K562 (cell line): ENCODE data around the gene NDC1. TPM values are rescaled to one million over a fixed set of nuclear protein-coding genes. Genes with fewer than 3 reads are reported as not detected.
A peak's percentile ranks its signal among the peaks of the same experiment; 100 is the strongest.

Experiments used
- ADNP ChIP-seq: fragments of 200-800 bp; sonication (Bioruptor generic); IDR thresholded peaks from 2 replicates; pipeline ENCODE4 v1.6.1; 2016; ENCODE audit warnings: missing genetic modification characterization, missing compliant biosample characterization
- CBX2 ChIP-seq: fragments of 200-600 bp; sonication (generic); IDR thresholded peaks from one replicate; pipeline ENCODE4 v1.6.1; 2012; ENCODE audit warnings: mild to moderate bottlenecking, low read length, inconsistent platforms; ENCODE audit not compliant: insufficient read depth, poor library complexity, severe bottlenecking
- CBX8 ChIP-seq: fragments of 200-600 bp; sonication (generic); IDR thresholded peaks from 2 replicates; pipeline ENCODE4 v1.6.1; 2012; ENCODE audit warnings: borderline replicate concordance, mixed run types, low read depth, mild to moderate bottlenecking, moderate library complexity, mixed read lengths, low read length, control low read depth, inconsistent platforms; ENCODE audit not compliant: poor library complexity, severe bottlenecking; ENCODE audit errors: extremely low read depth
- EWSR1 ChIP-seq: fragments of 450-650 bp; IDR thresholded peaks from 2 replicates; pipeline ENCODE4 v1.6.1; 2018; ENCODE audit warnings: borderline replicate concordance, mild to moderate bottlenecking, low read depth, moderate library complexity; ENCODE audit not compliant: partially characterized antibody
- GABPA ChIP-seq: fragments of 200-800 bp; sonication (Bioruptor generic); conservative IDR thresholded peaks from 2 replicates; pipeline ENCODE4 v1.6.1; 2016; ENCODE audit warnings: low read depth, missing genetic modification characterization, missing compliant biosample characterization
- GABPB2 ChIP-seq: fragments of 250-450 bp; sonication (Bioruptor Pico); conservative IDR thresholded peaks from 2 replicates; pipeline ENCODE4 v1.5.1; 2021; ENCODE audit warnings: mild to moderate bottlenecking
- RBM14 ChIP-seq: fragments of 200-400 bp; formaldehyde crosslinking; IDR thresholded peaks from 2 replicates; pipeline ENCODE4 v1.6.1; 2018; ENCODE audit warnings: low read depth, mild to moderate bottlenecking, low read length, moderate library complexity, borderline replicate concordance; ENCODE audit not compliant: insufficient read depth
- RHOXF2B ChIP-seq: fragments of 250-450 bp; sonication (Bioruptor Pico); conservative IDR thresholded peaks from 2 replicates; pipeline ENCODE4 v1.5.1; 2021
- SIX5 ChIP-seq, 2 experiments: IDR thresholded peaks; 2 replicates each; pipeline ENCODE4 v1.6.1; 2011; ENCODE audit warnings: low read length in 2 of 2, borderline replicate concordance in 1 of 2, low read depth in 1 of 2, mild to moderate bottlenecking in 1 of 2, moderate library complexity in 1 of 2; ENCODE audit not compliant: insufficient read depth in 1 of 2
- SMAD2 ChIP-seq: fragments of 150-350 bp; IDR thresholded peaks from 2 replicates; pipeline ENCODE4 v1.6.1; 2014; ENCODE audit warnings: low read depth, mild to moderate bottlenecking, low read length
- TCFL5 ChIP-seq: fragments of 250-450 bp; sonication (Bioruptor Pico); conservative IDR thresholded peaks from 2 replicates; pipeline ENCODE4 v1.6.1; 2021; ENCODE audit warnings: mild to moderate bottlenecking, moderate library complexity, matching md5 sums
- TOE1 ChIP-seq, 2 experiments: fragments of 450-650 bp in 1 of 2; sonication (generic) in 1 of 2; formaldehyde crosslinking in 1 of 2; IDR thresholded peaks; 2 replicates each; pipeline versions ENCODE4 v1.7.1 to v1.8.0; 2016 to 2022; ENCODE audit warnings: borderline replicate concordance in 2 of 2, mild to moderate bottlenecking in 2 of 2, antibody characterized with exemption in 1 of 2, inconsistent platforms in 1 of 2, low read depth in 1 of 2, missing genetic modification reagents in 1 of 2, moderate library complexity in 1 of 2
- ZC3H11A ChIP-seq: IDR thresholded peaks from 2 replicates; pipeline ENCODE4 v1.6.1; 2012; ENCODE audit warnings: low read depth, low read length, improper control_type of control experiment
- ZFP1 ChIP-seq: fragments of 450-650 bp; formaldehyde crosslinking; IDR thresholded peaks from 2 replicates; pipeline ENCODE4 v1.4.0; 2020; ENCODE audit warnings: mild to moderate bottlenecking, mixed read lengths
- ZNF217 ChIP-seq: sonication (generic); formaldehyde crosslinking; IDR thresholded peaks from 2 replicates; pipeline ENCODE4 v1.8.0; 2022; ENCODE audit warnings: mild to moderate bottlenecking, missing genetic modification reagents
- polyA plus RNA-seq, 8 experiments: library from polyadenylated mRNA; depleted of rRNA in 4 of 8; stranded (reverse) in 5 of 8; unstranded in 3 of 8; fragments of >200 nt; fragmentation: Nextera tagmentation in 2 of 8; fragmentation: Illumina TruSeq in 1 of 8; extraction: Ambion mirVana in 2 of 8; extraction: Trizol in 1 of 8; gene quantifications; 2 replicates each; pipeline versions ENCODE4 v1.2.1 to v1.2.3, GENCODE V29; 2011 to 2014; ENCODE audit warnings: inconsistent platforms in 1 of 8, missing spikeins in 1 of 8
- total RNA-seq, 7 experiments: library from RNA; depleted of rRNA in 6 of 7; stranded (reverse); fragments of >200 nt in 6 of 7; fragmentation: Illumina TruSeq in 2 of 7; extraction: Trizol in 2 of 7; gene quantifications; 2 replicates each; pipeline versions ENCODE4 v1.2.1 to v1.2.3, GENCODE V29; 2011 to 2021; ENCODE audit warnings: low replicate concordance in 1 of 7
- TF ChIP-seq, protein P1 (sequence below): fragments of 450-650 bp; formaldehyde crosslinking; IDR thresholded peaks from 2 replicates; pipeline ENCODE4 v1.4.0; 2020; ENCODE audit warnings: mild to moderate bottlenecking, moderate library complexity
- TF ChIP-seq, protein P2 (sequence below): sonication (generic); formaldehyde crosslinking; IDR thresholded peaks from 2 replicates; pipeline ENCODE4 v1.8.0; 2022; ENCODE audit warnings: mild to moderate bottlenecking, missing genetic modification reagents, borderline replicate concordance
- TF ChIP-seq, protein P3 (sequence below): fragments of 250-450 bp; sonication (Bioruptor Pico); IDR thresholded peaks from 2 replicates; pipeline ENCODE4 v1.8.0; 2021; ENCODE audit warnings: mild to moderate bottlenecking, moderate library complexity
- TF ChIP-seq, protein P4 (sequence below): fragments of 250-450 bp; sonication (Bioruptor Pico); IDR thresholded peaks from 2 replicates; pipeline ENCODE4 v1.8.0; 2022; ENCODE audit warnings: moderate library complexity, mild to moderate bottlenecking, inconsistent platforms

Gene NDC1
- total and polyA plus RNA-seq, 9 of the 15 experiments (the other 6 are each of a cell fraction or from before 2014, with no cell fraction given) = 26.9 to 102 (median 64.5) TPM

DNA sequence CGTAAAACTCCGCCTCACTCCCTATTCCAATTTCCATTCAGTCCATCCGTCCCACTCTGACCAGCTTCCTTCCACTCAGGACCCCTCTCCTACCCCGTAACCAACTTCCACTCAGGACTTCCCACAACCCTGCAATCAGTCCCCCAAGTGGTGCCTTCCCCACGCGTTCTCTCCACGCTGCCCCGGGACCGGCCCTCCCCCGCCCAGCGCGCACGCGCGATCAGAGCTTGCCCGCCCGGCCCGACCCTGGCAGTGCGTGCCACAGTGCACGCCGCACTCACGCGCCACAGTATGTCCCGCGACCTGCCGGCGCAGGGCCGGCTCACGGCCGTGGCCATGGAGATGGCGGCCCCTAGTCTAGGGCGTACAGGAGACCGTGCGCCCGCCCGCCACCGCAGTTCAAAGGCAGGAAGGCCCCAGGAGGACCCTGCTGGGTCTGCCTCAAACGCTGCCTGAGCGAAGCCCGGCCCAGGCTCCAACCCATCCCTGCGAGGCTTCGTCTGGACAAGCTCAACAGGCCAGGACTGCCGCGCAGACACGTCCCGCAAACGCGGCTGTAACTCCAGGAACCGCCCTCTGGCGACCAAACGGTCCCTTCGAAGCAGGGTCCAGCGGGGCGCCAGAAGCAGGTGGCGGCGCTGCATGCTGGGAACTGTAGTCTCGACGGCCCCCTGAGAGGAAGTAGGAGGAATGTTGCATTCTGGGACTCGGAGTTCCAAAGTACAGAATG, at the start of gene NDC1 (continued):
- TF ChIP-seq ZFP1 (CRISPR knock-in tag) = 0 out of 2 replicates have a peak, but pooled peaks have one; percentile 52
- TF ChIP-seq RBM14 = peak; percentile 82; the same call in 1 of the 2 replicates
- TF ChIP-seq RHOXF2B (CRISPR knock-in tag) = no peak
- TF ChIP-seq TCFL5 (CRISPR knock-in tag) = peak; percentile 76; the same call in 1 of the 2 replicates
- no peak for TF ChIP-seq EWSR1
- no peak for TF ChIP-seq CBX8
- TF ChIP-seq, protein P1, sequence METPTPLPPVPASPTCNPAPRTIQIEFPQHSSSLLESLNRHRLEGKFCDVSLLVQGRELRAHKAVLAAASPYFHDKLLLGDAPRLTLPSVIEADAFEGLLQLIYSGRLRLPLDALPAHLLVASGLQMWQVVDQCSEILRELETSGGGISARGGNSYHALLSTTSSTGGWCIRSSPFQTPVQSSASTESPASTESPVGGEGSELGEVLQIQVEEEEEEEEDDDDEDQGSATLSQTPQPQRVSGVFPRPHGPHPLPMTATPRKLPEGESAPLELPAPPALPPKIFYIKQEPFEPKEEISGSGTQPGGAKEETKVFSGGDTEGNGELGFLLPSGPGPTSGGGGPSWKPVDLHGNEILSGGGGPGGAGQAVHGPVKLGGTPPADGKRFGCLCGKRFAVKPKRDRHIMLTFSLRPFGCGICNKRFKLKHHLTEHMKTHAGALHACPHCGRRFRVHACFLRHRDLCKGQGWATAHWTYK (CRISPR knock-in tag) = peak; percentile 96
- TF ChIP-seq CBX2 = no peak
- TF ChIP-seq SMAD2 = peak; percentile 52; the same call in 1 of the 2 replicates
- TF ChIP-seq TOE1 (IDR thresholded peaks at IDR 0.05; ENCODE audit: borderline replicate concordance) = peak; percentile 95
- TF ChIP-seq TOE1 (CRISPR knock-in tag; IDR thresholded peaks at IDR 0.05; ENCODE audit: borderline replicate concordance, low read depth) = no peak
- peak; percentile 97 for TF ChIP-seq GABPA
- TF ChIP-seq GABPB2 (CRISPR knock-in tag) = 0 out of 2 replicates have a peak, but pooled peaks have one; percentile 72
- TF ChIP-seq ZNF217 (CRISPR knock-in tag) = no peak
- TF ChIP-seq ADNP (tag) = no peak
- TF ChIP-seq, protein P2, sequence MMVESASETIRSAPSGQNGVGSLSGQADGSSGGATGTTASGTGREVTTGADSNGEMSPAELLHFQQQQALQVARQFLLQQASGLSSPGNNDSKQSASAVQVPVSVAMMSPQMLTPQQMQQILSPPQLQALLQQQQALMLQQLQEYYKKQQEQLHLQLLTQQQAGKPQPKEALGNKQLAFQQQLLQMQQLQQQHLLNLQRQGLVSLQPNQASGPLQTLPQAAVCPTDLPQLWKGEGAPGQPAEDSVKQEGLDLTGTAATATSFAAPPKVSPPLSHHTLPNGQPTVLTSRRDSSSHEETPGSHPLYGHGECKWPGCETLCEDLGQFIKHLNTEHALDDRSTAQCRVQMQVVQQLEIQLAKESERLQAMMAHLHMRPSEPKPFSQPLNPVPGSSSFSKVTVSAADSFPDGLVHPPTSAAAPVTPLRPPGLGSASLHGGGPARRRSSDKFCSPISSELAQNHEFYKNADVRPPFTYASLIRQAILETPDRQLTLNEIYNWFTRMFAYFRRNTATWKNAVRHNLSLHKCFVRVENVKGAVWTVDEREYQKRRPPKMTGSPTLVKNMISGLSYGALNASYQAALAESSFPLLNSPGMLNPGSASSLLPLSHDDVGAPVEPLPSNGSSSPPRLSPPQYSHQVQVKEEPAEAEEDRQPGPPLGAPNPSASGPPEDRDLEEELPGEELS (CRISPR knock-in tag) = no peak
- TF ChIP-seq, protein P3, sequence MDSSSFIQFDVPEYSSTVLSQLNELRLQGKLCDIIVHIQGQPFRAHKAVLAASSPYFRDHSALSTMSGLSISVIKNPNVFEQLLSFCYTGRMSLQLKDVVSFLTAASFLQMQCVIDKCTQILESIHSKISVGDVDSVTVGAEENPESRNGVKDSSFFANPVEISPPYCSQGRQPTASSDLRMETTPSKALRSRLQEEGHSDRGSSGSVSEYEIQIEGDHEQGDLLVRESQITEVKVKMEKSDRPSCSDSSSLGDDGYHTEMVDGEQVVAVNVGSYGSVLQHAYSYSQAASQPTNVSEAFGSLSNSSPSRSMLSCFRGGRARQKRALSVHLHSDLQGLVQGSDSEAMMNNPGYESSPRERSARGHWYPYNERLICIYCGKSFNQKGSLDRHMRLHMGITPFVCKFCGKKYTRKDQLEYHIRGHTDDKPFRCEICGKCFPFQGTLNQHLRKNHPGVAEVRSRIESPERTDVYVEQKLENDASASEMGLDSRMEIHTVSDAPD (CRISPR knock-in tag) = no peak
- peak; percentile 99 to 100 for TF ChIP-seq SIX5 (IDR thresholded peaks at IDR 0.05; ENCODE audit: borderline replicate concordance in 1 of 2, insufficient read depth in 1 of 2, low read depth in 1 of 2, low read length in 2 of 2)
- 0 out of 2 replicates have a peak, but pooled peaks have one; percentile 89 for TF ChIP-seq ZC3H11A
- TF ChIP-seq, protein P4, sequence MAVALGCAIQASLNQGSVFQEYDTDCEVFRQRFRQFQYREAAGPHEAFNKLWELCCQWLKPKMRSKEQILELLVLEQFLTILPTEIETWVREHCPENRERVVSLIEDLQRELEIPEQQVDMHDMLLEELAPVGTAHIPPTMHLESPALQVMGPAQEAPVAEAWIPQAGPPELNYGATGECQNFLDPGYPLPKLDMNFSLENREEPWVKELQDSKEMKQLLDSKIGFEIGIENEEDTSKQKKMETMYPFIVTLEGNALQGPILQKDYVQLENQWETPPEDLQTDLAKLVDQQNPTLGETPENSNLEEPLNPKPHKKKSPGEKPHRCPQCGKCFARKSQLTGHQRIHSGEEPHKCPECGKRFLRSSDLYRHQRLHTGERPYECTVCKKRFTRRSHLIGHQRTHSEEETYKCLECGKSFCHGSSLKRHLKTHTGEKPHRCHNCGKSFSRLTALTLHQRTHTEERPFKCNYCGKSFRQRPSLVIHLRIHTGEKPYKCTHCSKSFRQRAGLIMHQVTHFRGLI = peak; percentile 61; the same call in 1 of the 2 replicates
